Neural progenitor cell (in vitro differentiated cells): Measurements from ENCODE around the gene NPIPA2.
"Not testable (repeated sequence)": the region's sequence is repeated elsewhere in the genome, so short reads cannot be mapped to it uniquely, and the experiment has no call there.

Experiments used
- CTCF ChIP-seq: fragments of 200-600 bp; sonication (generic); IDR thresholded peaks from 2 replicates; pipeline ENCODE4 v1.5.1; 2017; ENCODE audit warnings: antibody characterized with exemption, mild to moderate bottlenecking
- EZH2 ChIP-seq: fragments of 200-600 bp; sonication (generic); IDR thresholded peaks from 2 replicates; pipeline ENCODE4 v1.6.1; 2017; ENCODE audit warnings: antibody characterized with exemption, mild to moderate bottlenecking, moderate library complexity
- EZH2phosphoT487 ChIP-seq: fragments of 200-600 bp; sonication (generic); IDR thresholded peaks from 2 replicates; pipeline ENCODE4 v1.6.1; 2017; ENCODE audit warnings: antibody characterized with exemption

- not testable (repeated sequence) for TF ChIP-seq CTCF, EZH2phosphoT487, EZH2
These were observed 539 bp upstream of the NPIPA2 start for GRCh38 chr16:14741794-14742193.
